NCI-H1436 (cell line): ENCODE results near the gene STBD1.
"Not testable (repeated sequence)": the region's sequence is repeated elsewhere in the genome, so short reads cannot be mapped to it uniquely, and the experiment has no call there.

Source experiments
- DNase-seq: peaks from one replicate; lab custom pipeline; 2025; lab: John Stamatoyannopoulos, UW

Gene STBD1

GRCh38 chr4:76325072-76325471 lies 18.5 kb downstream of the STBD1 start:
- DNase-seq, result no peak

GRCh38 chr4:76326515-76326914 lies 20.0 kb downstream of the STBD1 start:
- DNase-seq, result no peak

GRCh38 chr4:76334885-76335284 lies 28.4 kb downstream of the STBD1 start:
- DNase-seq, result no peak

GRCh38 chr4:76339364-76339763 lies 32.8 kb downstream of the STBD1 start:
- DNase-seq, result no peak

GRCh38 chr4:76341063-76341462 lies 34.5 kb downstream of the STBD1 start:
- DNase-seq, result no peak

GRCh38 chr4:76342191-76342590 lies 35.7 kb downstream of the STBD1 start:
- DNase-seq, result no peak

GRCh38 chr4:76342803-76343202 lies 36.3 kb downstream of the STBD1 start:
- no peak for DNase-seq

- DNase-seq, result no peak
Observed at GRCh38 chr4:76354517-76355473, 48.3 kb downstream of the STBD1 start.

- no peak for DNase-seq
Observed at GRCh38 chr4:76357981-76358380, 51.4 kb downstream of the STBD1 start.

- DNase-seq, result not testable (repeated sequence)
Observed at GRCh38 chr4:76359881-76360466, 53.4 kb downstream of the STBD1 start.
